Keratinocyte (primary cell): ENCODE data around the gene NIN. TPM values are rescaled to one million over a fixed set of nuclear protein-coding genes. Genes with fewer than 3 reads are reported as not detected.

Experiments
- DNase-seq: peaks from one replicate; pipeline ENCODE4 v3.0.0-alpha.2; 2011; ENCODE audit warnings: low read depth, missing footprints, low spot score
- FAIRE-seq: peaks from 2 replicates; lab custom pipeline; 2011; peaks lifted over from hg19 to GRCh38; lab: Jason Lieb, UNC
- H2AFZ ChIP-seq: 2 replicates; pipeline ENCODE4 v1.6.0; 2012; ENCODE audit warnings: low read length, control low read depth, inconsistent platforms; ENCODE audit not compliant: control insufficient read depth
- H3K27ac ChIP-seq: 2 replicates; pipeline ENCODE4 v1.5.1; 2011; ENCODE audit warnings: low read length; ENCODE audit not compliant: control insufficient read depth, insufficient read depth
- H3K27me3 ChIP-seq: 3 replicates; pipeline ENCODE4 v1.6.0; 2011; ENCODE audit warnings: low read length; ENCODE audit not compliant: control insufficient read depth, insufficient read depth; ENCODE audit errors: extremely low read depth
- H3K36me3 ChIP-seq, 2 experiments: 2 replicates in 1 of 2; 3 replicates in 1 of 2; pipeline ENCODE4 v1.5.1; 2011; ENCODE audit warnings: low read length in 2 of 2, mild to moderate bottlenecking in 1 of 2; ENCODE audit not compliant: control insufficient read depth in 2 of 2, insufficient read depth in 2 of 2; ENCODE audit errors: extremely low read depth in 1 of 2
- H3K4me1 ChIP-seq: 3 replicates; pipeline ENCODE4 v1.5.1; 2011; ENCODE audit warnings: low read length; ENCODE audit not compliant: control insufficient read depth, insufficient read depth; ENCODE audit errors: extremely low read depth
- H3K4me2 ChIP-seq: 3 replicates; pipeline ENCODE4 v1.6.0; 2011; ENCODE audit warnings: low read depth, low read length; ENCODE audit not compliant: control insufficient read depth, insufficient read depth; ENCODE audit errors: extremely low read depth
- H3K4me3 ChIP-seq, 3 experiments: fragments of 200-600 bp in 1 of 3; sonication (generic) in 1 of 3; 2 replicates in 2 of 3; 3 replicates in 1 of 3; pipeline ENCODE4 v1.5.1; 2011 to 2016; ENCODE audit warnings: low read length in 3 of 3, mild to moderate bottlenecking in 3 of 3, control low read depth in 2 of 3, inconsistent platforms in 1 of 3, low read depth in 1 of 3, mixed read lengths in 1 of 3, mixed run types in 1 of 3, moderate library complexity in 1 of 3; ENCODE audit not compliant: control insufficient read depth in 2 of 3, insufficient read depth in 2 of 3; ENCODE audit errors: extremely low read depth in 1 of 3
- H3K79me2 ChIP-seq: 2 replicates; pipeline ENCODE4 v1.6.0; 2012; ENCODE audit warnings: low read length; ENCODE audit not compliant: control insufficient read depth, insufficient read depth
- H3K9ac ChIP-seq: 3 replicates; pipeline ENCODE4 v1.6.0; 2011; ENCODE audit warnings: low read length; ENCODE audit not compliant: control insufficient read depth, insufficient read depth; ENCODE audit errors: extremely low read depth
- H3K9me1 ChIP-seq: 3 replicates; pipeline ENCODE4 v1.6.0; 2011; ENCODE audit warnings: low read length; ENCODE audit not compliant: control insufficient read depth, insufficient read depth; ENCODE audit errors: extremely low read depth
- H3K9me3 ChIP-seq: 2 replicates; pipeline ENCODE4 v1.5.1; 2012; ENCODE audit warnings: low read depth, low read length; ENCODE audit not compliant: control insufficient read depth
- H4K20me1 ChIP-seq: 3 replicates; pipeline ENCODE4 v1.6.0; 2011; ENCODE audit warnings: low read length; ENCODE audit not compliant: control insufficient read depth, insufficient read depth; ENCODE audit errors: extremely low read depth
- CTCF ChIP-seq, 3 experiments: IDR thresholded peaks in 1 of 3; conservative IDR thresholded peaks in 1 of 3; optimal IDR thresholded peaks in 1 of 3; 2 replicates in 2 of 3; 3 replicates in 1 of 3; pipeline versions ENCODE3 to v1.5.1; 2011; ENCODE audit warnings: low read length in 3 of 3, mild to moderate bottlenecking in 3 of 3, moderate library complexity in 2 of 3, control low read depth in 1 of 3, inconsistent platforms in 1 of 3; ENCODE audit not compliant: insufficient read depth in 2 of 3; ENCODE audit errors: extremely low read depth in 1 of 3
- EZH2 ChIP-seq: IDR thresholded peaks from one replicate; pipeline ENCODE4 v1.6.1; 2012; ENCODE audit warnings: inconsistent platforms, mild to moderate bottlenecking, low read length, moderate library complexity
- dilution Hi-C: fragments of 300-500 bp; cut with MboI; formaldehyde crosslinking; loops from one replicate; pipeline ENCODE4 v1.7.0; 2020; ENCODE audit warnings: low sequenced_read_pairs; ENCODE audit not compliant: extremely low pct_ligation_motif_present
- polyA plus RNA-seq, 5 experiments: library from polyadenylated mRNA; depleted of rRNA in 3 of 5; stranded (reverse) in 3 of 5; stranded (forward) in 1 of 5; unstranded in 1 of 5; fragments of >200 nt; gene quantifications; 1 replicate in 1 of 5; 2 replicates in 3 of 5; 3 replicates in 1 of 5; pipeline versions ENCODE4 v1.2.1 to v1.2.3, GENCODE V29; 2011 to 2012; ENCODE audit warnings: missing spikeins in 2 of 5, low read depth in 1 of 5, low replicate concordance in 1 of 5

NIN gene
- polyA plus RNA-seq, 1 donor (not counting 4 experiments of a cell fraction or from before 2014, with no cell fraction given): 15.2 TPM

GRCh38 chr14:50795142-50795541 is 35.8 kb downstream of the NIN start:
- H3K9ac ChIP-seq: no peak overlapping the region
- DNase-seq (no peak), FAIRE-seq (no peak)
- no peaks in the 10 kb centered on the region for H3K9me1 ChIP-seq
- H2AFZ ChIP-seq: no peak overlapping the region
- no peak overlapping the region for H3K4me3 ChIP-seq
- H3K4me1 ChIP-seq: no peaks in the 10 kb centered on the region
- dilution Hi-C loops: no loop called here
- H4K20me1 ChIP-seq: no peaks in the 10 kb centered on the region
- peaks cover 3% of the 10 kb centered on the region for H3K79me2 ChIP-seq
- H3K4me2 ChIP-seq: no peak overlapping the region
- H3K27ac ChIP-seq: no peak overlapping the region
- H3K27me3 ChIP-seq: no peaks in the 10 kb centered on the region
- TF ChIP-seq EZH2 (no peak), CTCF (optimal IDR thresholded peaks at IDR 0.05 in 1 of 3, IDR thresholded peaks at IDR 0.05 in 1 of 3, conservative IDR thresholded peaks at IDR 0.05 in 1 of 3; ENCODE audit: extremely low read depth in 1 of 3, insufficient read depth in 2 of 3, low read length in 3 of 3) (no peak)
- H3K36me3 ChIP-seq: peaks cover 3 to 7% of the 10 kb centered on the region in 2 experiments
- H3K9me3 ChIP-seq: no peaks in the 10 kb centered on the region

- Histone ChIP-seq H3K79me2 (peaks cover 3% of the 10 kb centered on the region), H3K4me1 (no peaks in the 10 kb centered on the region), H3K36me3 (peaks cover 2 to 10% of the 10 kb centered on the region in 2 experiments), H3K9me1 (no peaks in the 10 kb centered on the region), H3K27ac (no peak overlapping the region), H3K9ac (no peak overlapping the region), H3K9me3 (no peaks in the 10 kb centered on the region), H2AFZ (no peak overlapping the region), H3K27me3 (no peaks in the 10 kb centered on the region), H3K4me3 (no peak overlapping the region), H4K20me1 (no peaks in the 10 kb centered on the region), H3K4me2 (no peak overlapping the region)
- TF ChIP-seq EZH2 (no peak), CTCF (optimal IDR thresholded peaks at IDR 0.05 in 1 of 3, IDR thresholded peaks at IDR 0.05 in 1 of 3, conservative IDR thresholded peaks at IDR 0.05 in 1 of 3; ENCODE audit: extremely low read depth in 1 of 3, insufficient read depth in 2 of 3, low read length in 3 of 3) (no peak)
- DNase-seq (no peak), FAIRE-seq (no peak)
- dilution Hi-C loops: no loop called here
Measured at GRCh38 chr14:50794068-50794645, 36.8 kb downstream of the NIN start.
